Measurements from ENCODE around the gene ARHGAP29. TPM values are rescaled to one million over a fixed set of nuclear protein-coding genes. Genes with fewer than 3 reads are reported as not detected.
"Not testable (repeated sequence)": the region's sequence is repeated elsewhere in the genome, so short reads cannot be mapped to it uniquely, and the experiment has no call there.

ARHGAP29 gene
- total RNA-seq, 6 experiments from 2014 or later = 36.9 to 60.3 (median 52.9) TPM

DNA sequence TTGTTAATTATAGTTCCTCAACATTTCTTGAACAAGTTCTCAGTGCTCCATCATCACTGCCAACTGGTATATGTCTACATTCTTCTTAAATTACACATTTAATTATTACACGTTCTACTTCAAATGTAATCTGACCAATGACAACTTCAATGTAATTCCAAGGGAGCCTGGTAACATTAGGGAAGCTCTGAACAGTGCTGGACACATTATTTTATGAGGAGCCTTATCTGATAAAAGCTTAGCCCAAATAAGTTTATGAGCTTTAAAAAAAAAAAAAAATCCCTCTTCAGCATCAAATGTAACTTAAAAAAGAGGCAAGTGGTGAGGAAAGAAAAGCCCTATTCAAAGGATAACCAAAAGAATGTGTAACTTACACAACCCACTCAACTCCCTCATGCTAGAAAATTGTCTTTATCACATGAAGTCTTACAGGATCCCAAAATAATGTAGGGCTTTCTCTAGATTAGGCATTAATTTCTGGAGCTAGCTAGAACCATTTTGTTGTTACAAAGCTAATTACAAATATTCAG is 81.2 kb downstream of the ARHGAP29 start:
- no peak overlapping the region for H3K27ac Mint-ChIP-seq
- no peak for DNase-seq
- TF ChIP-seq, protein P1, sequence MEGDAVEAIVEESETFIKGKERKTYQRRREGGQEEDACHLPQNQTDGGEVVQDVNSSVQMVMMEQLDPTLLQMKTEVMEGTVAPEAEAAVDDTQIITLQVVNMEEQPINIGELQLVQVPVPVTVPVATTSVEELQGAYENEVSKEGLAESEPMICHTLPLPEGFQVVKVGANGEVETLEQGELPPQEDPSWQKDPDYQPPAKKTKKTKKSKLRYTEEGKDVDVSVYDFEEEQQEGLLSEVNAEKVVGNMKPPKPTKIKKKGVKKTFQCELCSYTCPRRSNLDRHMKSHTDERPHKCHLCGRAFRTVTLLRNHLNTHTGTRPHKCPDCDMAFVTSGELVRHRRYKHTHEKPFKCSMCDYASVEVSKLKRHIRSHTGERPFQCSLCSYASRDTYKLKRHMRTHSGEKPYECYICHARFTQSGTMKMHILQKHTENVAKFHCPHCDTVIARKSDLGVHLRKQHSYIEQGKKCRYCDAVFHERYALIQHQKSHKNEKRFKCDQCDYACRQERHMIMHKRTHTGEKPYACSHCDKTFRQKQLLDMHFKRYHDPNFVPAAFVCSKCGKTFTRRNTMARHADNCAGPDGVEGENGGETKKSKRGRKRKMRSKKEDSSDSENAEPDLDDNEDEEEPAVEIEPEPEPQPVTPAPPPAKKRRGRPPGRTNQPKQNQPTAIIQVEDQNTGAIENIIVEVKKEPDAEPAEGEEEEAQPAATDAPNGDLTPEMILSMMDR (IDR thresholded peaks at IDR 0.05) = no peak
- H3K27me3 Mint-ChIP-seq (ENCODE audit: insufficient read depth) = peaks cover 2% of the 10 kb centered on the region
- H3K9me3 Mint-ChIP-seq = no peaks in the 10 kb centered on the region
- no peak overlapping the region for H3K4me3 Mint-ChIP-seq
- no peaks in the 10 kb centered on the region for H3K36me3 Mint-ChIP-seq (ENCODE audit: low read depth)
- H3K4me1 Mint-ChIP-seq (ENCODE audit: low read depth) = peaks cover 17% of the 10 kb centered on the region

DNA sequence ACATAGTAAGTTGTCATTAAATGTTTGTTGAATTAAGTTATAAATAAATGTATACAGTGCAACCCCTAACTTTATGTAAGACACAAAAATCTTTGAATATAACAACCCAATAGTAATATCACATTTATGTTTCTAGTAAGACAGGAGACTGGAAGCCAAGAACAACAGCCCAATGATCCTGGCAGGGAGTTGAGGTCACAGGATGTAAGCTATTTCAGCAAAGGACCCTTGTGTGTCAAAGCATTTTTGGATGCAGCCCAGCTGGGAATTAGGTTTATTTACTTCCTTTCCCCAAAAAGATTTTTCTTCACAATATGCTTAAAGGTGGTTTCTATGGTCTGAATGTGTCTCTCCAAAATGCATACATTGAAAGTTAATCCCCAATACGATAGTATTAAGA is 82.4 kb downstream of the ARHGAP29 start:
- no peak for DNase-seq
- no peak overlapping the region for H3K27ac Mint-ChIP-seq
- H3K36me3 Mint-ChIP-seq (ENCODE audit: low read depth) = no peaks in the 10 kb centered on the region
- no peaks in the 10 kb centered on the region for H3K9me3 Mint-ChIP-seq
- H3K4me1 Mint-ChIP-seq (ENCODE audit: low read depth) = peaks cover 5% of the 10 kb centered on the region; the same call in 1 of the 2 replicates
- H3K4me3 Mint-ChIP-seq = no peak overlapping the region
- TF ChIP-seq, protein P1 (IDR thresholded peaks at IDR 0.05) = no peak
- peaks cover 2% of the 10 kb centered on the region for H3K27me3 Mint-ChIP-seq (ENCODE audit: insufficient read depth)

DNA sequence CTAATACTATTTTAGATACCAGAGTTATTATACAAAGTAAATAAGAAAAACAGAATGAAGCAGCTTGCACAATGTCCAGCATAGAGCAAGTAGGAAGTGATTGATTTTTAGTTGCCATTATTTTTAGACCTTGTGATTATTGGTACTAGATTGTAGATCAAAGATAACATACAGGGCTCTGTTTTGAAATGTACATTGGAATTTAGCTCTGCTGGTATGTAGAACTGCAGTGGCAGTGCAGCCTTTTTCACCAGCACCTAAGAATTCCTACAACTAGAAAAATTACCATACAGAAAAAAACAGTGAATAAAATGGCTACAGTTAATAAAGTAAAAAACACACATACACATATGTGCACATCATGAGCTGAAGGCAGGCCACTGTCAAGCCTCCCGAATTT is 84.3 kb downstream of the ARHGAP29 start:
- H3K36me3 Mint-ChIP-seq (ENCODE audit: low read depth) = no peaks in the 10 kb centered on the region
- TF ChIP-seq, protein P1 (IDR thresholded peaks at IDR 0.05) = no peak
- peaks cover 5% of the 10 kb centered on the region; the same call in 1 of the 2 replicates for H3K4me1 Mint-ChIP-seq (ENCODE audit: low read depth)
- H3K9me3 Mint-ChIP-seq = no peaks in the 10 kb centered on the region
- no peak overlapping the region for H3K27ac Mint-ChIP-seq
- no peak for DNase-seq
- H3K27me3 Mint-ChIP-seq (ENCODE audit: insufficient read depth) = no peaks in the 10 kb centered on the region; the same call in 1 of the 2 replicates
- H3K4me3 Mint-ChIP-seq = no peak overlapping the region

DNA sequence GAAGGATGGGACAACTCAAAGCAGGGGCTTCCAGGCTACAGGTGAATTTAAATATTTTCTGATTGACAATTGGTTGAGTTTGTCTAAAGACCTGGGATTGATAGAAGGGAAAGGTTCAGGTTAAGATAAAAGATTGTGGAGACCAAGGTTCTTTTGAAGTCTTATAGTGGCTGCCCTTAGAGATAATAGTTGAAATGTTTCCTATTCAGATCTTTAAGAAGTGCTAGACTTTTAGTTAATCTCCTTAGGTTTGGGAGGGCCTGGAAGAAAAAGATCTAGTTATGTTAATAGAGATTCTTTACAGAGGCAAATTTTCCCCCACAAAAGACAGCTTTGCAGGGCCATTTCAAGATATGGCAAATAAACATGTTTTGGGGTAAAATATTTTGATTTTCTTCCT is 88.2 kb downstream of the ARHGAP29 start:
- DNase-seq; H3K36me3 Mint-ChIP-seq (ENCODE audit: low read depth); H3K27me3 Mint-ChIP-seq (ENCODE audit: insufficient read depth); H3K4me1 Mint-ChIP-seq (ENCODE audit: low read depth); H3K27ac Mint-ChIP-seq; H3K4me3 Mint-ChIP-seq; H3K9me3 Mint-ChIP-seq: not testable (repeated sequence)

DNA sequence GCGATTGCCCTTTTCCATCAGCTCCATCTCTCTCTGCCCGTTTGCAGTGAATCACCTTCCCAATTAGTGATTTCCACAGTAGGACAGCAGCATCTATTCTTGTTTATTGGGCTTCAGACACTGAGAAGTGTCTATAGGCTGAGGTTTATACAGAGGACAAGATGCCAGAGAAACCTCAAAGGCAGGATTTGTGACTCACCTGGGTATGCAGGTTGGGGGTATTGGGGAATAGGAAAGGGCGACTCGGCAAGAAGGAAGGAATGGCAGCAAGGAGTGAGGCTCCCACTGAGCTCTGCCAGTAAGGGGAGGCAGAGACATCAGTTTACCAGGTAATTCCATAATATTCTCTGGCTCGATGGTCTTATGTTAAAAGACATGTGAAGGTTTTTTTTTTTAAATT is 91.1 kb downstream of the ARHGAP29 start:
- TF ChIP-seq, protein P1 (IDR thresholded peaks at IDR 0.05) = no peak
- peaks cover 22% of the 10 kb centered on the region for H3K4me1 Mint-ChIP-seq (ENCODE audit: low read depth)
- no peaks in the 10 kb centered on the region for H3K9me3 Mint-ChIP-seq
- H3K36me3 Mint-ChIP-seq (ENCODE audit: low read depth) = no peaks in the 10 kb centered on the region
- H3K27me3 Mint-ChIP-seq (ENCODE audit: insufficient read depth) = no peaks in the 10 kb centered on the region; the same call in 1 of the 2 replicates
- H3K4me3 Mint-ChIP-seq = no peak overlapping the region
- H3K27ac Mint-ChIP-seq = no peak overlapping the region
- no peak for DNase-seq

DNA sequence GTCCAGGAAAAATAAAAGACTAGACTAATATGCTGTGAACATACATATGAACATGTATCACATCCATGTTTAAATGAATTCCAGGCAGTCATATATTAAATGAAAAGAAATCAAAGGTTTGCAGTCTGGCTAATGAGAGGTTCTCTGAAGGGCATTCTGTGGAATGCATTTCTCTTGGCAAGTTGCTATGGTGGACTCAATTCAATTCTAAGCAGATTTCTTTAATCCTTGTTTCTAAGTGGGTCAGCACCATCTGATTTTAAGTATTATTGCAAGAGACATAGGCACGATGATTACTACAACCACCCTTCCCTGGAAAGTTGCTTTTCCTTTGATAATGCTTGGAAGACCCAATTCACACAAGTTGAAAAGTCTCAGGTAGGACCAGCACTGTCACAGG is 92.5 kb downstream of the ARHGAP29 start:
- no peak overlapping the region for H3K27ac Mint-ChIP-seq
- no peak for DNase-seq
- H3K27me3 Mint-ChIP-seq (ENCODE audit: insufficient read depth) = no peaks in the 10 kb centered on the region; the same call in none of the 2 replicates
- H3K9me3 Mint-ChIP-seq = no peaks in the 10 kb centered on the region
- no peaks in the 10 kb centered on the region for H3K36me3 Mint-ChIP-seq (ENCODE audit: low read depth)
- H3K4me3 Mint-ChIP-seq = no peak overlapping the region
- TF ChIP-seq, protein P1 (IDR thresholded peaks at IDR 0.05) = no peak
- peaks cover 23% of the 10 kb centered on the region for H3K4me1 Mint-ChIP-seq (ENCODE audit: low read depth)
